GM21528 (cell line): ENCODE measurements around the gene MKNK2.

Experiments used
- ATAC-seq: cut with Tn5 transposase; IDR thresholded peaks from one replicate; pipeline ENCODE4 v1.9.1; 2021; ENCODE audit warnings: mild to moderate bottlenecking, moderate library complexity; ENCODE audit not compliant: unreplicated experiment, low FRiP score

Gene MKNK2

GRCh38 chr19:2033825-2034159 lies 17.3 kb downstream of the MKNK2 start:
- no peak for ATAC-seq

- ATAC-seq, result no peak
Measured at GRCh38 chr19:2033115-2033824, 17.8 kb downstream of the MKNK2 start.

GRCh38 chr19:2032296-2032941 lies 18.6 kb downstream of the MKNK2 start:
- no peak for ATAC-seq

DNA sequence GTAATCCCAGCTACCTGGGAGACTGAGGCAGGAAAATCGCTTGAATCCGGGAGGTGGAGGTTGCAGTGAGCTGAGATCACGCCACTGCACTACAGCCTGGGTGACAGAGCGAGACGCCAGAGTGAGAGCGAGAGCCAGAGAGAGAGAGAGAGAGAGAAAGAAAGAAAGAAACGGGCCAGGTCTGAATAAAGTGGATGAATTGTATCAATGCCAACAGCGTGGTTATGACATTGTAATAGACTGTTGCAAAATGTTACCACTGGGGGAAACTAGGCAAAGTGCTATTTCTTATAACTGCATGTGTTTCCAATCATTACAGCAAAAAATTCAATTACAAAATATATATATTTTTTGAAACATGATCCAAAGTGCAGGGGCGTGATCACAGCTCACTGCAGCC lies 23.7 kb downstream of the MKNK2 start:
- no peak for ATAC-seq

DNA sequence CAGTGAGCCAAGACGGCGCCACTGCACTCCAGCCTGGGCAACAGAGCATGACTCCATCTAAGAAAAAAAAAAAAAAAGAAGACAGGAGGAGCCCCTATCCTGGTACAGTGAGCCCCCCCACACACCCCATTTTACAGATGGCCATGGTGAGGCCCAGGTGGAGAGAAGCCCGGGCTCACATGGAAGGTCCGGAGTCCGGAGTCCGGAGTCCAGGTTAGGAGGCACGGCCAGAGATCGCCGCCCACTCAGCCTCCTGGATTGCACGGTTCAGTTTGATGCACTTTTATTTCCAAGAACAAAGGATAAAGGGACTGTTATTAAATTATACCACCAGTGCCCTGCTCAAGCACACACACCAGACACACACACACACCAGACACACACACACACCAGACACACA lies 24.3 kb downstream of the MKNK2 start:
- no peak for ATAC-seq

GRCh38 chr19:2022289-2022688 lies 28.8 kb downstream of the MKNK2 start:
- ATAC-seq, result no peak

GRCh38 chr19:2021453-2022140 lies 29.4 kb downstream of the MKNK2 start:
- ATAC-seq, result no peak

- ATAC-seq, result no peak
Measured at GRCh38 chr19:2018752-2019151, 32.3 kb downstream of the MKNK2 start.

DNA sequence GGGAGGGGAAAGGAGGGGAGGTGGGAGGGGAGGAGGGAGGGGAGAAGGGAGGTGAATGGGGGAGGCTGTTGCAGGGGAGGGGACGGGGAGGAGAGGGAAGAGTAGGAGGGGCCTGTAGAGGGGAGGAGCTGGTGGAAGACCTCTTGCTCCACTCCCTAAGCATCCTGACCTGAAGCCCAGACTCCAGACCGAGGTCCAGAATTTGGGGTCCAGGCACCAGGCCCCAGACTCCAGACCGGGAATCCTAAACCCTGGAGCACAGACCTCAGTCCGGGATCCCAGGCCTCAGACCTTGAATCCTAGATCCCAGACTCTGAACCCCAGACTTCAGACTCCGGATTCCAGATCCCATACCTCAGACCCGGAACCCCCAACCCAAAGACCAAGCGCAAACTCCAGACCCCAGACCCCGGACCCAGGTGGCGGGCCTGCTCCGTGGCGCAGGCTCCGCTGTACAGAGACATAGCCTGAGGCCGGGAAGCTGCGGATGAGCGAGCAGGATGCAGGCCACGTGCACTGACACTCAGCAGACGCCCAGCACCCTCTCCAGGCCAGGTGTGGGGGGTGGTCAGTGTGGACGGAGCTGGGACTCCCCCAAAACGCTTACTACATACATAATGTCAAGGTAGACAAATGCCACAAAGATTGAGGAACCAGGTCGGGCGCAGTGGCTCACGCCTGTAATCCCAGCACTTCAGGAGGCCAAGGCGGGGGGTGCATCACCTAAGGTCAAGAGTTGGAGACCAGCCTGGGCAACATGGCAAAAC lies 34.8 kb downstream of the MKNK2 start:
- no peak for ATAC-seq

- ATAC-seq, result no peak
Measured at GRCh38 chr19:2015608-2015950, 35.5 kb downstream of the MKNK2 start, which contains the start of gene BTBD2. Gene BTBD2, minus strand, starts transcription at chr19:2015714. Its CDS starts 11 bp downstream, at chr19:2015703.

- no peak for ATAC-seq
Measured at GRCh38 chr19:2014731-2015607, 36.1 kb downstream of the MKNK2 start.

- no peak for ATAC-seq
Measured at GRCh38 chr19:2014131-2014571, 36.9 kb downstream of the MKNK2 start.

- ATAC-seq, result no peak
Measured at GRCh38 chr19:2013683-2013961, 37.4 kb downstream of the MKNK2 start.

GRCh38 chr19:2012941-2013682 lies 37.9 kb downstream of the MKNK2 start:
- ATAC-seq, result no peak

DNA sequence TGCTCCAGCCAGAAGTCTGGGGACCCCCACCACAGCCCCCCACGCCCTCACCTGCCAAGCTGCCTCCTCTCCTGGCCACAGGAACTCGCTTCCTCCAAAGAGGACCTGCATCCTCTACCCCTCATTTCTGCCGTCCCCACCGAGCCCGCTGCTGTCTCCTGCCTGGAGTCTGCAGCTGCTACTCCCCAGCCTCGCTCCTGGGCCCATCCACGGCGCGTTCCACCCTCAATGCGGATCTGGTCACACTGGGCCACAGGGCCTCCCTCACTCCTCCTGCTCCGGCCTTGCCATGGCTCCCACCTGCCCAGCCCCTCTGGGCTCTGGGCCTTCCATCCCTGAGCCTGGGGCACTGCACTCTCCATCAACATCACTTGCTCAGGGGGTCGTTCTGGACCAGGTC lies 39.9 kb downstream of the MKNK2 start:
- ATAC-seq, result no peak

DNA sequence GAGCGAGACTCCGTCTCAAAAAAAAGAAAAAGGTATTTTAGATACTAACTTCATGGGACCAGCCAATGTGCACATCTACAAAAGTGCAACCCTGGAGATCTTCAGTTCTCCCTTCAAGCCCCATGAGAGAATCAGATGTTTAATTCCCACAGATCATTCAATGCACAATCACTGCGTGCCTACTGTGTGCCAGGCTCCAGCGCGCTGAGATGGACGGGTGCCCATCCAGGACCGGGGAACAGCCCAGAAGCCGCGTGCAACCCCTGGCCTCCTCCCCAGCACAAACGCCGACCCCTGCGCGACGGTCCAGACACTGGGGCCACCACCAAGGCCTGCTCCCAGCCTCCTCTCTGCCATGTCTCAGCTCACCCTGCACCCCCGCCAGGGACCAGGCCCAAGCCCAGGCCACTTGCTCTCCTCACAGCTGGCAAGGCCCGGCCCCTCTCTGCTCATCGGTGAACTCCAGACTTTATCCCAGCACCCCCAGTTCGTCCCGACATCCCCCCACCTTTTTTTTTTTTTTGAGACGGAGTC lies 40.8 kb downstream of the MKNK2 start:
- no peak for ATAC-seq

GRCh38 chr19:2003874-2004273 lies 47.2 kb downstream of the MKNK2 start:
- no peak for ATAC-seq

GRCh38 chr19:1999856-2000515 lies 51.1 kb downstream of the MKNK2 start:
- no peak for ATAC-seq
